SW 1271 (cell line): ENCODE results near the gene SH3PXD2A.
"Not testable (repeated sequence)": the region's sequence is repeated elsewhere in the genome, so short reads cannot be mapped to it uniquely, and the experiment has no call there.

Source experiments
- DNase-seq, 2 experiments: peaks; one replicate each; lab custom pipeline; 2025; lab: John Stamatoyannopoulos, UW

Gene SH3PXD2A

GRCh38 chr10:103663802-103664201 lies 191.6 kb downstream of the SH3PXD2A start:
- DNase-seq: no peak

GRCh38 chr10:103663236-103663635 lies 192.1 kb downstream of the SH3PXD2A start:
- DNase-seq: no peak

GRCh38 chr10:103662704-103663103 lies 192.7 kb downstream of the SH3PXD2A start:
- DNase-seq: not testable (repeated sequence)

GRCh38 chr10:103661198-103661950 lies 194.0 kb downstream of the SH3PXD2A start:
- no peak for DNase-seq

GRCh38 chr10:103660364-103661197 lies 194.8 kb downstream of the SH3PXD2A start:
- DNase-seq: no peak

GRCh38 chr10:103659674-103660363 lies 195.6 kb downstream of the SH3PXD2A start:
- no peak for DNase-seq

GRCh38 chr10:103658049-103658577 lies 197.3 kb downstream of the SH3PXD2A start:
- DNase-seq: no peak

GRCh38 chr10:103657061-103657591 lies 198.2 kb downstream of the SH3PXD2A start:
- DNase-seq: no peak

- DNase-seq: no peak
These were observed 200.5 kb downstream of the SH3PXD2A start for GRCh38 chr10:103654925-103655324.

GRCh38 chr10:103653581-103654037 lies 201.8 kb downstream of the SH3PXD2A start:
- DNase-seq: no peak

- no peak for DNase-seq
These were observed 202.6 kb downstream of the SH3PXD2A start for GRCh38 chr10:103652599-103653281.

- DNase-seq: no peak
These were observed 203.4 kb downstream of the SH3PXD2A start for GRCh38 chr10:103651783-103652476.

GRCh38 chr10:103651333-103651732 lies 204.0 kb downstream of the SH3PXD2A start:
- no peak for DNase-seq

- DNase-seq: no peak
These were observed 205.5 kb downstream of the SH3PXD2A start for GRCh38 chr10:103649654-103650423.

- no peak for DNase-seq
These were observed 206.5 kb downstream of the SH3PXD2A start for GRCh38 chr10:103648636-103649532.

GRCh38 chr10:103648251-103648635 lies 207.1 kb downstream of the SH3PXD2A start:
- DNase-seq: no peak

- no peak for DNase-seq
These were observed 209.1 kb downstream of the SH3PXD2A start for GRCh38 chr10:103646304-103646703.

GRCh38 chr10:103645141-103646054 lies 210.0 kb downstream of the SH3PXD2A start:
- no peak for DNase-seq
